ENCODE results near the gene ADRM1. TPM values are rescaled to one million over a fixed set of nuclear protein-coding genes. Genes with fewer than 3 reads are reported as not detected.

ADRM1 gene
- total RNA-seq, 1 donor from 2014 or later, result 171 TPM

- H3K9me3 Mint-ChIP-seq, result no peaks in the 10 kb centered on the region
- no peaks in the 10 kb centered on the region for H3K36me3 Mint-ChIP-seq (ENCODE audit: low read depth)
- H3K4me1 Mint-ChIP-seq (ENCODE audit: low read depth), result no peaks in the 10 kb centered on the region
- no peak overlapping the region for H3K4me3 Mint-ChIP-seq (ENCODE audit: low read depth)
- H3K27ac Mint-ChIP-seq, result no peak overlapping the region
- no peaks in the 10 kb centered on the region for H3K27me3 Mint-ChIP-seq (ENCODE audit: low read depth)
- intact Hi-C loops (cut with micrococcal nuclease), result no loop called here
- no peak for DNase-seq (ENCODE audit: low spot score)
Observed at GRCh38 chr20:62357681-62358080, 54.9 kb downstream of the ADRM1 start.

Other genes starting within 250 kb of the ADRM1 start
- 23.6 and 26.9 TPM in 2 replicates for gene TAF4, start 237.1 kb upstream of the ADRM1 start, total RNA-seq
- gene LSM14B, start 180.5 kb upstream of the ADRM1 start, total RNA-seq, result 42.9 and 45.0 TPM in 2 replicates
- 405 and 434 TPM in 2 replicates for gene PSMA7, start 159.6 kb upstream of the ADRM1 start, total RNA-seq
- gene SS18L1, start 159.2 kb upstream of the ADRM1 start, total RNA-seq, result 26.0 and 30.7 TPM in 2 replicates
- 34.0 and 40.2 TPM in 2 replicates for gene MTG2, start 120.0 kb upstream of the ADRM1 start, total RNA-seq
- gene HRH3, start 82.7 kb upstream of the ADRM1 start, total RNA-seq, result not detected in 2 replicates
- 29.3 and 29.9 TPM in 2 replicates for gene OSBPL2, start 64.5 kb upstream of the ADRM1 start, total RNA-seq
- 3.1 and 3.9 TPM in 2 replicates for gene LAMA5, start 64.3 kb downstream of the ADRM1 start, total RNA-seq
- gene RPS21, start 84.1 kb downstream of the ADRM1 start, total RNA-seq, result 2,020 and 2,085 TPM in 2 replicates
- gene CABLES2, start 104.3 kb downstream of the ADRM1 start, total RNA-seq, result 12.5 and 12.6 TPM in 2 replicates
- not detected in 2 replicates for gene RBBP8NL, start 124.5 kb downstream of the ADRM1 start, total RNA-seq
- gene GATA5, start 173.0 kb downstream of the ADRM1 start, total RNA-seq, result not detected in 2 replicates